Activated CD4-positive, alpha-beta T cell treated with anti-CD3 and anti-CD28 coated beads, Interleukin-2, amount 50 U/mL, for 24 hours (primary cell): ENCODE data around the gene ADM2.

Source experiments
- DNase-seq, 2 donors: peaks; one replicate each; pipeline ENCODE4 v3.0.0-alpha.2; 2020; ENCODE audit warnings: low read depth in 1 of 2, low spot score in 1 of 2

ADM2 gene

GRCh38 chr22:50467341-50467740 lies 14.0 kb upstream of the ADM2 start:
- DNase-seq: no peak

- DNase-seq: no peak
Measured at GRCh38 chr22:50467773-50468440, 13.4 kb upstream of the ADM2 start.

- DNase-seq: no peak
Measured at GRCh38 chr22:50468626-50469025, 12.7 kb upstream of the ADM2 start.

GRCh38 chr22:50469377-50470305 lies 11.7 kb upstream of the ADM2 start:
- DNase-seq: peak; percentile 70 to 88

GRCh38 chr22:50470491-50470890 lies 10.9 kb upstream of the ADM2 start:
- DNase-seq: no peak

- DNase-seq: no peak
Measured at GRCh38 chr22:50471197-50471847, 10.0 kb upstream of the ADM2 start.

GRCh38 chr22:50471962-50472361 lies 9.4 kb upstream of the ADM2 start:
- DNase-seq: no peak

GRCh38 chr22:50473088-50473487 lies 8.3 kb upstream of the ADM2 start:
- DNase-seq: peak in 1 of 2 donors; percentile 32

- no peak for DNase-seq
Measured at GRCh38 chr22:50473855-50474671, 7.3 kb upstream of the ADM2 start.

- DNase-seq: peak; percentile 76 to 79
Measured at GRCh38 chr22:50474710-50475651, 6.4 kb upstream of the ADM2 start, which contains the start of gene SBF1. Gene SBF1 (minus strand): TSS chr22:50475035. CDS start chr22:50474840, 195 bp downstream.

- DNase-seq: no peak
Measured at GRCh38 chr22:50475652-50476002, 5.7 kb upstream of the ADM2 start.

GRCh38 chr22:50476868-50477267 lies 4.5 kb upstream of the ADM2 start:
- DNase-seq: no peak

- no peak for DNase-seq
Measured at GRCh38 chr22:50477923-50478322, 3.4 kb upstream of the ADM2 start.

- DNase-seq: no peak
Measured at GRCh38 chr22:50479721-50480120, 1.6 kb upstream of the ADM2 start.

- no peak for DNase-seq
Measured at GRCh38 chr22:50481045-50481439, 301 bp upstream of the ADM2 start.

GRCh38 chr22:50482107-50483074 lies 1.0 kb downstream of the ADM2 start:
- no peak for DNase-seq

GRCh38 chr22:50483106-50483505 lies 1.8 kb downstream of the ADM2 start:
- no peak for DNase-seq

- no peak for DNase-seq
Measured at GRCh38 chr22:50483556-50483955, 2.2 kb downstream of the ADM2 start.
